HCT116 (cell line): ENCODE measurements around the gene LIPT1. TPM values are rescaled to one million over a fixed set of nuclear protein-coding genes. Genes with fewer than 3 reads are reported as not detected.

Experiments
- ATAC-seq: fragments of 200-7000 bp; cut with Tn5 transposase; 2 replicates; pipeline ENCODE4 v1.9.1; 2020; ENCODE audit warnings: mild to moderate bottlenecking, moderate library complexity
- BruUV-seq: library from RNA; stranded (reverse); fragments of 400-500 nt; replicated peaks from 2 replicates; lab custom pipeline; 2021; lab: Mats Ljungman, UMichigan
- CTCF ChIA-PET: fragments of 300-600 bp; sonication (Branson Sonifier 250); formaldehyde crosslinking; loops from one replicate; lab custom pipeline; 2021; ENCODE audit warnings: antibody characterized with exemption; lab: Charles Lee
- POLR2A ChIA-PET: fragments of 300-600, 350-600 bp; sonication (Branson Sonifier 250); formaldehyde crosslinking; loops from one replicate; lab custom pipeline; 2021; ENCODE audit warnings: antibody characterized with exemption; lab: Charles Lee
- RAD21 ChIA-PET, 2 experiments: fragments of 300-600 bp; sonication (Branson Sonifier 250); formaldehyde crosslinking; loops; one replicate each; lab custom pipeline; 2023; ENCODE audit warnings: low total read pairs in 2 of 2; ENCODE audit not compliant: uncharacterized antibody in 2 of 2, unreplicated experiment in 2 of 2, low non-redundant PET in 1 of 2; lab: Charles Lee
- DNase-seq: peaks from one replicate; pipeline ENCODE4 v3.0.0-alpha.2; 2010; ENCODE audit warnings: low read depth, low spot score
- H2AFZ ChIP-seq: fragments of 200-600 bp; shearing (Covaris generic), sonication (generic); 2 replicates; pipeline ENCODE4 v1.6.1; 2017; ENCODE audit warnings: low read depth, mixed run types, mixed read lengths, antibody characterized with exemption, low read length; ENCODE audit not compliant: poor library complexity, severe bottlenecking
- H3K27ac ChIP-seq: 2 replicates; pipeline ENCODE4 v1.5.1; 2012; ENCODE audit warnings: low read depth, low read length
- H3K27me3 ChIP-seq: fragments of 200-600 bp; sonication (generic); 2 replicates; pipeline ENCODE4 v1.6.1; 2016; ENCODE audit warnings: mixed run types, low read length, mixed read lengths; ENCODE audit not compliant: insufficient read depth
- H3K36me3 ChIP-seq, 2 experiments: fragments of 200-500 bp in 1 of 2; fragments of 200-600 bp in 1 of 2; sonication (Bioruptor generic) in 1 of 2; sonication (generic) in 1 of 2; 2 replicates each; pipeline versions ENCODE4 v1.5.1 to v1.6.1; 2014 to 2016; ENCODE audit warnings: low read length in 2 of 2, inconsistent platforms in 1 of 2, mixed read lengths in 1 of 2, mixed run types in 1 of 2; ENCODE audit not compliant: insufficient read depth in 2 of 2, control insufficient read depth in 1 of 2
- H3K4me1 ChIP-seq, 2 experiments: fragments of 200-600 bp in 1 of 2; sonication (generic) in 1 of 2; 2 replicates each; pipeline versions ENCODE4 v1.5.1 to v1.6.1; 2012 to 2017; ENCODE audit warnings: low read length in 2 of 2, inconsistent platforms in 1 of 2, mild to moderate bottlenecking in 1 of 2, mixed read lengths in 1 of 2, mixed run types in 1 of 2, moderate library complexity in 1 of 2; ENCODE audit not compliant: insufficient read depth in 2 of 2, control insufficient read depth in 1 of 2
- H3K4me2 ChIP-seq: fragments of 200-600 bp; sonication (generic); 2 replicates; pipeline ENCODE4 v1.6.1; 2017; ENCODE audit warnings: mixed run types, low read length, mixed read lengths
- H3K4me3 ChIP-seq, 2 experiments: fragments of 200-600 bp in 1 of 2; sonication (generic) in 1 of 2; replicated peaks in 1 of 2; 2 replicates each; pipeline ENCODE4 v1.5.1; 2011 to 2016; ENCODE audit warnings: low read length in 2 of 2, control low read depth in 1 of 2, low read depth in 1 of 2, mild to moderate bottlenecking in 1 of 2, mixed read lengths in 1 of 2, mixed run types in 1 of 2
- H3K79me2 ChIP-seq: fragments of 200-600 bp; sonication (generic); 2 replicates; pipeline ENCODE4 v1.6.1; 2017; ENCODE audit warnings: mild to moderate bottlenecking, mixed run types, low read length, moderate library complexity, mixed read lengths; ENCODE audit not compliant: insufficient read depth
- H3K9ac ChIP-seq: fragments of 200-600 bp; sonication (generic); 2 replicates; pipeline ENCODE4 v1.6.1; 2016; ENCODE audit warnings: low read length, mixed read lengths
- H3K9me2 ChIP-seq: fragments of 200-600 bp; sonication (generic), shearing (Covaris generic); 2 replicates; pipeline ENCODE4 v1.6.1; 2017; ENCODE audit warnings: mixed run types, mild to moderate bottlenecking, moderate library complexity; ENCODE audit not compliant: insufficient read depth
- H3K9me3 ChIP-seq, 2 experiments: fragments of 200-500 bp in 1 of 2; fragments of 200-600 bp in 1 of 2; sonication (Bioruptor generic) in 1 of 2; sonication (generic) in 1 of 2; 2 replicates each; pipeline ENCODE4 v1.6.1; 2014 to 2017; ENCODE audit warnings: low read length in 2 of 2, mixed read lengths in 2 of 2, inconsistent platforms in 1 of 2, low read depth in 1 of 2, mild to moderate bottlenecking in 1 of 2, mixed run types in 1 of 2, moderate library complexity in 1 of 2; ENCODE audit not compliant: control insufficient read depth in 1 of 2, insufficient read depth in 1 of 2
- H4K20me1 ChIP-seq: fragments of 200-600 bp; sonication (generic), shearing (Covaris generic); 2 replicates; pipeline ENCODE4 v1.6.1; 2017; ENCODE audit warnings: mixed run types, mild to moderate bottlenecking, moderate library complexity; ENCODE audit not compliant: insufficient read depth
- EGR1 ChIP-seq: IDR thresholded peaks from 2 replicates; pipeline ENCODE4 v1.6.1; 2012; ENCODE audit warnings: low read depth
- EZH2phosphoT487 ChIP-seq: fragments of 200-600 bp; IDR thresholded peaks from 2 replicates; pipeline ENCODE4 v1.6.1; 2018; ENCODE audit warnings: antibody characterized with exemption, borderline replicate concordance
- JUND ChIP-seq: IDR thresholded peaks from 2 replicates; pipeline ENCODE4 v1.6.1; 2012
- POLR2A ChIP-seq: IDR thresholded peaks from 2 replicates; pipeline ENCODE4 v1.7.0; 2011; ENCODE audit warnings: borderline replicate concordance; ENCODE audit not compliant: insufficient read depth, insufficient read length; ENCODE audit errors: extremely low read depth
- POLR2AphosphoS5 ChIP-seq: IDR thresholded peaks from 2 replicates; pipeline ENCODE4 v1.6.1; 2011; ENCODE audit warnings: mild to moderate bottlenecking, low read depth, low read length, moderate library complexity
- REST ChIP-seq: IDR thresholded peaks from 2 replicates; pipeline ENCODE4 v1.6.1; 2012; ENCODE audit warnings: low read depth
- SP1 ChIP-seq: IDR thresholded peaks from 2 replicates; pipeline ENCODE4 v1.6.1; 2012; ENCODE audit warnings: low read depth
- SRF ChIP-seq: IDR thresholded peaks from 2 replicates; pipeline ENCODE4 v1.6.1; 2012; ENCODE audit warnings: low read depth
- TCF7L2 ChIP-seq: IDR thresholded peaks from 2 replicates; pipeline ENCODE4 v1.7.0; 2011; ENCODE audit warnings: borderline replicate concordance, inconsistent platforms; ENCODE audit not compliant: insufficient read depth, insufficient read length; ENCODE audit errors: extremely low read depth
- ZBTB33 ChIP-seq: IDR thresholded peaks from 2 replicates; pipeline ENCODE4 v1.6.1; 2011; ENCODE audit warnings: mild to moderate bottlenecking, low read length, moderate library complexity; ENCODE audit not compliant: insufficient replicate concordance; ENCODE audit errors: extremely low read depth
- ZFX ChIP-seq: fragments of 450-650 bp; IDR thresholded peaks from 2 replicates; pipeline ENCODE4 v1.6.1; 2017
- ZNF274 ChIP-seq: fragments of 200-500 bp; sonication (Bioruptor generic); IDR thresholded peaks from 2 replicates; pipeline ENCODE4 v1.6.1; 2014; ENCODE audit warnings: mild to moderate bottlenecking, low read depth, low read length, inconsistent platforms
- intact Hi-C: fragments of 100-400 bp; cut with micrococcal nuclease; formaldehyde crosslinking; loops from 2 replicates; pipeline ENCODE4 v1.10.0; 2022
- total RNA-seq: library from RNA; stranded (reverse); gene quantifications from one replicate; pipeline ENCODE4 v1.2.1, GENCODE V29; 2021; ENCODE audit not compliant: unreplicated experiment

LIPT1 gene
- total RNA-seq, 1 experiment from 2014 or later = 8.5 TPM

- TF ChIP-seq ZBTB33 (no peak), EGR1 (no peak)
Observed at GRCh38 chr2:99106913-99107312, 47.9 kb upstream of the LIPT1 start (continued).

- BruUV-seq = no TSS peak
- H3K4me1 ChIP-seq = no peaks in the 10 kb centered on the region
- no peaks in the 10 kb centered on the region for H3K27me3 ChIP-seq
- H4K20me1 ChIP-seq = no peaks in the 10 kb centered on the region
- ChIA-PET RAD21 (no interaction called here), CTCF (no interaction called here), POLR2A (no interaction called here)
- no peak overlapping the region for H3K4me2 ChIP-seq
- no peak overlapping the region for H3K9ac ChIP-seq
- H3K9me2 ChIP-seq = no peaks in the 10 kb centered on the region
- no peaks in the 10 kb centered on the region for H3K79me2 ChIP-seq
- ATAC-seq = no peak
- intact Hi-C loops = no loop called here
- H3K9me3 ChIP-seq = no peaks in the 10 kb centered on the region
- no peak overlapping the region for H3K27ac ChIP-seq
- H3K4me3 ChIP-seq = no peak overlapping the region
- H2AFZ ChIP-seq = no peak overlapping the region
- no peaks in the 10 kb centered on the region for H3K36me3 ChIP-seq
- DNase-seq = no peak
- TF ChIP-seq ZFX = no peak
- no peak for TF ChIP-seq SP1
- no peak for TF ChIP-seq ZNF274
- TF ChIP-seq TCF7L2 = no peak
- TF ChIP-seq JUND = no peak
- no peak for TF ChIP-seq REST
- no peak for TF ChIP-seq POLR2AphosphoS5
- no peak for TF ChIP-seq EZH2phosphoT487
- TF ChIP-seq POLR2A = no peak
- no peak for TF ChIP-seq SRF
- TF ChIP-seq, all 23 proteins: peak for 0
Observed at GRCh38 chr2:99111236-99111635, 43.5 kb upstream of the LIPT1 start.
